ENCODE data around the gene PRRX2. TPM values are rescaled to one million over a fixed set of nuclear protein-coding genes. Genes with fewer than 3 reads are reported as not detected.
"Not testable (repeated sequence)": the region's sequence is repeated elsewhere in the genome, so short reads cannot be mapped to it uniquely, and the experiment has no call there.

PRRX2 gene
- total RNA-seq, 1 donor from 2014 or later, result 1.1 TPM

- intact Hi-C loops (cut with DNase I), result no loop called here
- TF ChIP-seq CTCF (IDR thresholded peaks at IDR 0.05), result no peak
- ATAC-seq (no peak), DNase-seq (no peak)
- no peaks in the 10 kb centered on the region for H3K4me1 ChIP-seq
- no peak overlapping the region for H3K4me3 ChIP-seq
- no peak overlapping the region for H3K27ac ChIP-seq
- no peaks in the 10 kb centered on the region for H3K9me3 ChIP-seq
- H3K27me3 ChIP-seq, result no peaks in the 10 kb centered on the region
- no peaks in the 10 kb centered on the region for H3K36me3 ChIP-seq
These were observed 80.8 kb downstream of the PRRX2 start for GRCh38 chr9:129746092-129746777.

- Histone ChIP-seq H3K27me3 (no peaks in the 10 kb centered on the region), H3K36me3 (no peaks in the 10 kb centered on the region), H3K9me3 (no peaks in the 10 kb centered on the region), H3K4me1 (peaks cover 12% of the 10 kb centered on the region), H3K27ac (no peak overlapping the region), H3K4me3 (no peak overlapping the region)
- no peak for TF ChIP-seq CTCF (IDR thresholded peaks at IDR 0.05)
- DNase-seq (no peak), ATAC-seq (no peak)
- intact Hi-C loops (cut with DNase I), result no loop called here
These were observed 82.8 kb downstream of the PRRX2 start for GRCh38 chr9:129748249-129748648.

GRCh38 chr9:129749052-129749451 lies 83.6 kb downstream of the PRRX2 start:
- ATAC-seq; H3K27ac ChIP-seq; H3K4me3 ChIP-seq; H3K36me3 ChIP-seq; intact Hi-C loops (cut with DNase I); H3K27me3 ChIP-seq; DNase-seq; H3K9me3 ChIP-seq: not testable (repeated sequence)
- peaks cover 13% of the 10 kb centered on the region for H3K4me1 ChIP-seq

GRCh38 chr9:129749575-129749974 lies 84.1 kb downstream of the PRRX2 start:
- Histone ChIP-seq H3K4me3 (no peak overlapping the region), H3K36me3 (no peaks in the 10 kb centered on the region), H3K27ac (no peak overlapping the region), H3K27me3 (no peaks in the 10 kb centered on the region), H3K9me3 (no peaks in the 10 kb centered on the region), H3K4me1 (peaks cover 13% of the 10 kb centered on the region)
- intact Hi-C loops (cut with DNase I), result no loop called here
- no peak for TF ChIP-seq CTCF (IDR thresholded peaks at IDR 0.05)
- ATAC-seq (no peak), DNase-seq (no peak)

- TF ChIP-seq CTCF (IDR thresholded peaks at IDR 0.05), result no peak
- Histone ChIP-seq H3K27me3 (no peaks in the 10 kb centered on the region), H3K4me1 (peaks cover 13% of the 10 kb centered on the region), H3K27ac (no peak overlapping the region), H3K4me3 (no peak overlapping the region), H3K9me3 (no peaks in the 10 kb centered on the region), H3K36me3 (no peaks in the 10 kb centered on the region)
- DNase-seq, result no peak
- ATAC-seq, result no peak
- intact Hi-C loops (cut with DNase I), result no loop called here
These were observed 84.7 kb downstream of the PRRX2 start for GRCh38 chr9:129750013-129750638.
